Astrocyte of the spinal cord (primary cell): ENCODE data around the gene TMCC3.

Experiments used
- DNase-seq: peaks from one replicate; pipeline ENCODE4 v3.0.0; 2011; ENCODE audit warnings: low read depth, low spot score
- H3K4me3 ChIP-seq: 2 replicates; pipeline ENCODE4 v1.5.1; 2011; ENCODE audit warnings: low read depth, mild to moderate bottlenecking, low read length, moderate library complexity
- in situ Hi-C: cut with HindIII; loops from 2 replicates; pipeline ENCODE4 v1.10.0; 2017; ENCODE audit warnings: low sequenced_read_pairs
- TF ChIP-seq, protein P1 (sequence below): IDR thresholded peaks from 2 replicates; pipeline ENCODE4 v1.5.1; 2012; ENCODE audit warnings: low read depth, mild to moderate bottlenecking, low read length, inconsistent platforms

Gene TMCC3

DNA sequence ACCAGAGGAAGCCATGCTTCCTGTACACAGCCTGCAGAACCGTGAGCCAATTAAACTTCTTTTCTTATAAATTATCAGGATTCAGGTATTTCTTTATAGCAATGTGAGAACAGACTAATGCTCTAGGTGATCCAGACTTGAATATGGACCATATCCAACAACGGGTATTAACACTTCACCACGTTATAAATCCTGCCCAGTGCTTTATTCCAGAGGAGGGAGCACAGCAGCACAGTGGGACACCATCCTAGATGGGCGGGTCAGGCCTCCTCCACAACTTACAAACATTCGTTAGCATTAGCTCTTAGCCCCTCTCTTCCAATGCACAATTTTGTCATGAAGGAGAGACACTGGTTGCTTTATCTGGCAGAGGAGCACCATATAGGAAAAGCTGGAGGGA lies 66.0 kb downstream of the TMCC3 start:
- no peak overlapping the region for H3K4me3 ChIP-seq
- no peak for DNase-seq
- TF ChIP-seq, protein P1, sequence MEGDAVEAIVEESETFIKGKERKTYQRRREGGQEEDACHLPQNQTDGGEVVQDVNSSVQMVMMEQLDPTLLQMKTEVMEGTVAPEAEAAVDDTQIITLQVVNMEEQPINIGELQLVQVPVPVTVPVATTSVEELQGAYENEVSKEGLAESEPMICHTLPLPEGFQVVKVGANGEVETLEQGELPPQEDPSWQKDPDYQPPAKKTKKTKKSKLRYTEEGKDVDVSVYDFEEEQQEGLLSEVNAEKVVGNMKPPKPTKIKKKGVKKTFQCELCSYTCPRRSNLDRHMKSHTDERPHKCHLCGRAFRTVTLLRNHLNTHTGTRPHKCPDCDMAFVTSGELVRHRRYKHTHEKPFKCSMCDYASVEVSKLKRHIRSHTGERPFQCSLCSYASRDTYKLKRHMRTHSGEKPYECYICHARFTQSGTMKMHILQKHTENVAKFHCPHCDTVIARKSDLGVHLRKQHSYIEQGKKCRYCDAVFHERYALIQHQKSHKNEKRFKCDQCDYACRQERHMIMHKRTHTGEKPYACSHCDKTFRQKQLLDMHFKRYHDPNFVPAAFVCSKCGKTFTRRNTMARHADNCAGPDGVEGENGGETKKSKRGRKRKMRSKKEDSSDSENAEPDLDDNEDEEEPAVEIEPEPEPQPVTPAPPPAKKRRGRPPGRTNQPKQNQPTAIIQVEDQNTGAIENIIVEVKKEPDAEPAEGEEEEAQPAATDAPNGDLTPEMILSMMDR = no peak
- in situ Hi-C loops = no loop called here

DNA sequence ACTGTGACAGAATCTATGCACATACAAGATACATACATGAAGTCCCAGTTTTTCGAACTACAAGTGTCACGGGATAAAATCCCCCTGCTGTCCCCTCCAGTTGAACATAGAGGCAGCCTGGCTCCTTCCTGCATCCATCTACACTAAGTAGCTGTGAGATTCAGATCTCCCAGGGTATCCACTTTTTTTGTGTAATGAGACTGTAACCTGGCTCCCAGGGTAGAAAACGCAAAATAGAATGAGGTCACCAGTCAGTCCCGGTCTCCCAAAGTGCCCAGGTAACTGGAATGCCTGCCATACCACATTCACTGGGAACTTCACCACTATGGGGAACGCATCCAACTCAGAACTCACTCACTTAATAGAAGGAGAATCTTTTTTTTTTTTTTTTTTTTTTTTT lies 67.8 kb downstream of the TMCC3 start:
- in situ Hi-C loops = no loop called here
- no peak for DNase-seq
- H3K4me3 ChIP-seq = no peak overlapping the region
- TF ChIP-seq, protein P1 = no peak

DNA sequence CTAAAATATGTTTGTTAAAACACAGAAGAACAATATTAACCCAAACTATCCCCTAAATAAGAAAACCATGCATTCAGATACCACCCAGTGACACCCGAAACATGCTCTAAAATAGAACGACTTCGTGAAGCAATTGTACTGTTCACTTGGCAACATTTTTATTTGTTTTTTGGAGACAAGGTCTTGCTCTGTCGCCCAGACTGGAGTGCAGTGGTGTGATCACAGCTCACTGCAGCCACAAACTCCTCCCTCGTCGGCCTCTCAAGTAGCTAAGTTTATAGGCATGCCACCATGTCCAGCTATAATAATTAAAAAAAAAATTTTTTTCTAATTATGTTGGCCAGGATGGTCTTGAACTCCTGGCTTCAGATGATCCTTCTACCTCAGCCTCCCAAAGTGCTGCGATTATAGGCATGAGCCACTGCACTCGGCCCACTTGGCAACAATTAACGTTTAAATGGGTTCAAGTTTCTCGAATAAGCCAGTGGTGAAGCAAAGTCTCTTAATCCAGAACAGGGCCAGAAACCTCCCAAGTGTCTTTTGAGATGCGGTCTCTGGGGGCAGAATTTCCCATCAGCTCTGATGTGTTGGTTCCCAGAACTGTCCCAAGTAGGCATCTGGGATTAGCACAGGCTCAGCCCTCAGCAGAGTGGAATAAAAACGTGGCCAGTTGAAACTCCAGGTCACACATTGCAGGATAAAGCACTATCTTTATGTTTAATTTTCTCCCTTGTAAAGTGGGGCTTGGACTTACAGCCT lies 74.5 kb downstream of the TMCC3 start:
- TF ChIP-seq, protein P1 = no peak
- H3K4me3 ChIP-seq = no peak overlapping the region
- DNase-seq = no peak
- in situ Hi-C loops = no loop called here

DNA sequence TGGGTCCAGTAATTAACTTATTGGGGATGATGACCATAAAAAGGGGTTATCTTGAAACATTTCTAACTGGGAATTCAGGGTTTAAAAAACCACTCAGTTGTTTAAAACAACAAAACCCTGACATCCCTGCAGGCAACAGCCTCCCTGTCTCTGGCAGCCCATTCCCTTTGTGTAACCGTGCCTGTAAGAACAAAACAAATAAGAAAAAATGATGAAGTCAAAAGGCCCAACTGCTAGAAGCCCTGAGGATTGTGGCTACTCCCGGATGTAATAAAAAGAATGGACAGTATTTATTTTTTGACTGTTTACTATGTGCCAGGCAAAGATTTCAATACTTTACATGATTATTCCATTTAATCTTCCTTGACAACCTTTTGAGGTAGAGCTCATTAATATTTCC lies 75.3 kb downstream of the TMCC3 start:
- TF ChIP-seq, protein P1 = no peak
- in situ Hi-C loops = no loop called here
- no peak for DNase-seq
- H3K4me3 ChIP-seq = no peak overlapping the region

DNA sequence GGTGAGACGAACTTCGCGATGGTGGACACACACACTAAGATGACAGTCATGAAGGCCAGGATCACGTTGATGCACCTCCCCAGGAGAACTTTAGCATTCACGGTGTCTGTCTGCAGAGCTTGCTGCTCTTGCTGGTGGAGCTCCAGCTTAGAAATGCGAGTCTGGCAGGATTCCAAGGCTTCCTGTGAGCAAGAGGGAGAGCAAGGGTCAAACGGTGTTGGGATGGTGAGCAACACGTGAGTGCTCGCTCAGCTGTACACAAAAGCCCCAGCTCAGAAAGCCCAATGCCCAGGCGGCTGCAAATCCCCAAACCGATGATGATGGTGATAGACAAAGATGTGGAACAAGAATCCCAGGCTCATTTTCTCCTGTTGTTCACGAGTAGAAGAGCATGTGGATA lies 78.8 kb downstream of the TMCC3 start:
- DNase-seq = peak; percentile 80
- in situ Hi-C loops = no loop called here
- TF ChIP-seq, protein P1 = no peak
- no peak overlapping the region for H3K4me3 ChIP-seq

DNA sequence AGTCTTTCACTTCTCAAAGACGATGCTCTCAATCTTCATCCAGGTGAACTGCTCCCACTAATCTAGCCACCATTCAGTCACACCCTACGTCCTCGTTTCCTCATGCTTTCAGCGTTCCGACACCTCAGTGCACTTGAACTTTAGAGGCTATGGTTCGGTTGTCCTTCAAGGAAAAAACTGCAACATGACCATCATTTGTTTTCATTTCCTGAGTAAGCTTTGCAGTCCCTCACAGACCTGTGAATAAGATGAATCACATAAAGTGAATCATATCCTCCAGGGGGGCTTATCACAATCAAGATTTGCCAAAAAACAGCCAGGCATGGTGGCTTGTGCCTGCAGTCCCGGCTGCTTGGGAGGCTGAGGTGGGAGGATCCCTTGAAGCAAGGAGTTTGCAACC lies 80.2 kb downstream of the TMCC3 start:
- TF ChIP-seq, protein P1 = no peak
- in situ Hi-C loops = no loop called here
- DNase-seq = peak; percentile 56
- H3K4me3 ChIP-seq = no peak overlapping the region
